K562 (cell line): ENCODE data around the gene DIP2C. TPM values are rescaled to one million over a fixed set of nuclear protein-coding genes. Genes with fewer than 3 reads are reported as not detected.

Source experiments
- ATAC-seq: fragments of 200-7000 bp; cut with Tn5 transposase; 3 replicates; pipeline ENCODE4 v1.9.1; 2020; ENCODE audit warnings: moderate library complexity
- BruUV-seq: library from RNA; stranded (reverse); fragments of 400-500 nt; replicated peaks from 2 replicates; lab custom pipeline; 2021; lab: Mats Ljungman, UMichigan
- CTCF ChIA-PET: fragments of 300-600 bp; formaldehyde crosslinking; extraction: SDS; loops from one replicate; lab custom pipeline; 2021; ENCODE audit warnings: low intra/inter-chr PET ratio; lab: Yijun Ruan, JAX
- POLR2A ChIA-PET: fragments of 300-600, 350-650 bp; sonication (Branson Sonifier 250); formaldehyde crosslinking; extraction: SDS; loops from one replicate; lab custom pipeline; 2021; ENCODE audit warnings: antibody characterized with exemption, inconsistent platforms; lab: Yijun Ruan, JAX
- DNase-seq, 4 experiments: peaks; one replicate each; pipeline versions ENCODE4 v3.0.0 to v3.0.0-alpha.2; 2011 to 2018; ENCODE audit warnings: low spot score in 3 of 4, mixed read lengths in 3 of 4; ENCODE audit errors: extremely low read depth in 1 of 4
- FAIRE-seq: peaks from 2 replicates; lab custom pipeline; 2011; peaks lifted over from hg19 to GRCh38; lab: Jason Lieb, UNC
- H2AFZ ChIP-seq: 2 replicates; pipeline ENCODE4 v1.6.0; 2011; ENCODE audit warnings: low read depth, low read length, control low read depth, inconsistent platforms
- H3K27ac ChIP-seq: fragments of 200-600 bp; 3 replicates; pipeline ENCODE4 v1.8.0; 2011; ENCODE audit warnings: low read depth, mild to moderate bottlenecking, control low read depth, inconsistent platforms, low read length, moderate library complexity, mixed read lengths; ENCODE audit errors: extremely low read depth
- H3K27me3 ChIP-seq, 2 experiments: fragments of 300-600 bp in 1 of 2; 2 replicates in 1 of 2; 3 replicates in 1 of 2; pipeline versions ENCODE4 v1.6.0 to v1.8.0; 2011; ENCODE audit warnings: inconsistent platforms in 2 of 2, low read length in 2 of 2, mild to moderate bottlenecking in 1 of 2, mixed read lengths in 1 of 2, moderate library complexity in 1 of 2; ENCODE audit not compliant: control insufficient read depth in 2 of 2, insufficient read depth in 2 of 2
- H3K36me3 ChIP-seq: fragments of 300-600 bp; 3 replicates; pipeline ENCODE4 v1.8.0; 2011; ENCODE audit warnings: mild to moderate bottlenecking, low read length, inconsistent platforms; ENCODE audit not compliant: control insufficient read depth, insufficient read depth
- H3K4me1 ChIP-seq, 2 experiments: fragments of 200-600 bp in 1 of 2; replicated peaks in 1 of 2; 2 replicates in 1 of 2; 3 replicates in 1 of 2; pipeline versions ENCODE4 v1.5.1 to v1.8.0; 2011; ENCODE audit warnings: inconsistent platforms in 2 of 2, low read length in 2 of 2, mild to moderate bottlenecking in 1 of 2, mixed read lengths in 1 of 2, moderate library complexity in 1 of 2; ENCODE audit not compliant: control insufficient read depth in 2 of 2, insufficient read depth in 2 of 2
- H3K4me2 ChIP-seq: 2 replicates; pipeline ENCODE4 v1.6.1; 2011; ENCODE audit warnings: low read length, control low read depth, inconsistent platforms, mixed read lengths; ENCODE audit not compliant: insufficient read depth
- H3K4me3 ChIP-seq: fragments of 200-600 bp; sonication (generic), shearing (Covaris generic); 2 replicates; pipeline ENCODE4 v1.5.1; 2016; ENCODE audit warnings: control low read depth, inconsistent platforms
- H3K79me2 ChIP-seq: fragments of 200-600 bp; 3 replicates; pipeline ENCODE4 v1.8.0; 2011; ENCODE audit warnings: low read length, inconsistent platforms; ENCODE audit not compliant: control insufficient read depth, insufficient read depth
- H3K9ac ChIP-seq, 2 experiments: 2 replicates each; pipeline versions ENCODE4 v1.6.0 to v1.6.1; 2011; ENCODE audit warnings: low read depth in 2 of 2, low read length in 2 of 2, control low read depth in 1 of 2, inconsistent platforms in 1 of 2, mild to moderate bottlenecking in 1 of 2, mixed read lengths in 1 of 2; ENCODE audit not compliant: insufficient read depth in 1 of 2
- H3K9me1 ChIP-seq: one replicate; pipeline ENCODE4 v1.6.0; 2011; ENCODE audit warnings: inconsistent platforms, mild to moderate bottlenecking, low read length, moderate library complexity; ENCODE audit not compliant: control insufficient read depth, insufficient read depth
- H3K9me3 ChIP-seq: replicated peaks from 2 replicates; pipeline ENCODE4 v1.5.1; 2011; ENCODE audit warnings: low read depth, low read length, inconsistent platforms; ENCODE audit not compliant: control insufficient read depth, insufficient read depth
- H4K20me1 ChIP-seq: replicated peaks from 2 replicates; pipeline ENCODE4 v1.6.1; 2011; ENCODE audit warnings: low read length, inconsistent platforms, mixed read lengths; ENCODE audit not compliant: control insufficient read depth, insufficient read depth
- EGR1 ChIP-seq: fragments of 450-650 bp; conservative IDR thresholded peaks from 2 replicates; pipeline ENCODE4 v1.6.1; 2017; ENCODE audit warnings: mild to moderate bottlenecking
- EZH2 ChIP-seq: IDR thresholded peaks from 2 replicates; pipeline ENCODE4 v1.6.1; 2012; ENCODE audit warnings: low read depth, mild to moderate bottlenecking, inconsistent platforms, low read length, borderline replicate concordance
- ZBTB43 ChIP-seq: sonication (generic); formaldehyde crosslinking; IDR thresholded peaks from 2 replicates; pipeline ENCODE4 v1.8.0; 2023; ENCODE audit warnings: mild to moderate bottlenecking, missing genetic modification reagents
- WGBS: fragments of 100-300 bp; shearing (Covaris generic); methylation state at CpG from one replicate; pipeline ENCODE4 v1.1.6; 2016; ENCODE audit warnings: low coverage, mixed read lengths; ENCODE audit not compliant: insufficient coverage; ENCODE audit errors: missing lambda C conversion rate; 5-methylcytosine and 5-hydroxymethylcytosine counted together
- in situ Hi-C: fragments of 300-500 bp; cut with MboI; formaldehyde crosslinking; loops from 4 replicates; pipeline ENCODE4 v1.15.0; 2018; ENCODE audit warnings: inconsistent platforms, mixed read lengths
- intact Hi-C: fragments of 100-400 bp; cut with micrococcal nuclease; formaldehyde crosslinking; loops from 2 replicates; pipeline ENCODE4 v1.14.2; 2022
- polyA plus RNA-seq, 8 experiments: library from polyadenylated mRNA; depleted of rRNA in 4 of 8; stranded (reverse) in 5 of 8; unstranded in 3 of 8; fragments of >200 nt; fragmentation: Nextera tagmentation in 2 of 8; fragmentation: Illumina TruSeq in 1 of 8; extraction: Ambion mirVana in 2 of 8; extraction: Trizol in 1 of 8; gene quantifications; 2 replicates each; pipeline versions ENCODE4 v1.2.1 to v1.2.3, GENCODE V29; 2011 to 2014; ENCODE audit warnings: inconsistent platforms in 1 of 8, missing spikeins in 1 of 8
- total RNA-seq, 7 experiments: library from RNA; depleted of rRNA in 6 of 7; stranded (reverse); fragments of >200 nt in 6 of 7; fragmentation: Illumina TruSeq in 2 of 7; extraction: Trizol in 2 of 7; gene quantifications; 2 replicates each; pipeline versions ENCODE4 v1.2.1 to v1.2.3, GENCODE V29; 2011 to 2021; ENCODE audit warnings: low replicate concordance in 1 of 7

DIP2C gene
- total and polyA plus RNA-seq, 9 of the 15 experiments (the other 6 are each of a cell fraction or from before 2014, with no cell fraction given), result 0.01 TPM; not detected in 8

GRCh38 chr10:392705-393037 lies 296.8 kb downstream of the DIP2C start:
- Histone ChIP-seq H3K9me3 (no peaks in the 10 kb centered on the region), H4K20me1 (peaks cover 7% of the 10 kb centered on the region; the same call in 1 of the 2 replicates), H3K9me1 (no peaks in the 10 kb centered on the region), H3K4me2 (no peak overlapping the region), H3K4me1 (no peaks in the 10 kb centered on the region; a peak in 1 of 5 replicates), H3K36me3 (no peaks in the 10 kb centered on the region), H3K4me3 (no peak overlapping the region), H3K27ac (no peak overlapping the region), H3K9ac (no peak overlapping the region), H3K79me2 (no peaks in the 10 kb centered on the region), H3K27me3 (peaks cover 11 to 42% of the 10 kb centered on the region in 2 experiments), H2AFZ (no peak overlapping the region)
- 4% methylated on average over 20 of the region's 21 CpGs for WGBS
- ATAC-seq (no peak), FAIRE-seq (no peak), DNase-seq (no peak)
- BruUV-seq, result no TSS peak
- POLR2A ChIA-PET, result no interaction called here
- intact Hi-C loops, result no loop called here
- CTCF ChIA-PET, result no interaction called here
- TF ChIP-seq EGR1, result peak; percentile 57
- no peak for TF ChIP-seq ZBTB43
- TF ChIP-seq EZH2, result no peak
- in situ Hi-C loops, result no loop called here
